K562 treated with DMSO at 1 percent for 48 hours (cell line): Measurements from ENCODE around the gene HYCC1. TPM values are rescaled to one million over a fixed set of nuclear protein-coding genes. Genes with fewer than 3 reads are reported as not detected.

Experiments used
- total RNA-seq: library from RNA; unstranded; fragments of 300-600 nt; gene quantifications from 2 replicates; pipeline ENCODE4 v1.2.3, GENCODE V29; 2022; ENCODE audit warnings: low replicate concordance; ENCODE audit errors: extremely low read depth

Gene HYCC1
- not detected in 2 replicates for total RNA-seq

DNA sequence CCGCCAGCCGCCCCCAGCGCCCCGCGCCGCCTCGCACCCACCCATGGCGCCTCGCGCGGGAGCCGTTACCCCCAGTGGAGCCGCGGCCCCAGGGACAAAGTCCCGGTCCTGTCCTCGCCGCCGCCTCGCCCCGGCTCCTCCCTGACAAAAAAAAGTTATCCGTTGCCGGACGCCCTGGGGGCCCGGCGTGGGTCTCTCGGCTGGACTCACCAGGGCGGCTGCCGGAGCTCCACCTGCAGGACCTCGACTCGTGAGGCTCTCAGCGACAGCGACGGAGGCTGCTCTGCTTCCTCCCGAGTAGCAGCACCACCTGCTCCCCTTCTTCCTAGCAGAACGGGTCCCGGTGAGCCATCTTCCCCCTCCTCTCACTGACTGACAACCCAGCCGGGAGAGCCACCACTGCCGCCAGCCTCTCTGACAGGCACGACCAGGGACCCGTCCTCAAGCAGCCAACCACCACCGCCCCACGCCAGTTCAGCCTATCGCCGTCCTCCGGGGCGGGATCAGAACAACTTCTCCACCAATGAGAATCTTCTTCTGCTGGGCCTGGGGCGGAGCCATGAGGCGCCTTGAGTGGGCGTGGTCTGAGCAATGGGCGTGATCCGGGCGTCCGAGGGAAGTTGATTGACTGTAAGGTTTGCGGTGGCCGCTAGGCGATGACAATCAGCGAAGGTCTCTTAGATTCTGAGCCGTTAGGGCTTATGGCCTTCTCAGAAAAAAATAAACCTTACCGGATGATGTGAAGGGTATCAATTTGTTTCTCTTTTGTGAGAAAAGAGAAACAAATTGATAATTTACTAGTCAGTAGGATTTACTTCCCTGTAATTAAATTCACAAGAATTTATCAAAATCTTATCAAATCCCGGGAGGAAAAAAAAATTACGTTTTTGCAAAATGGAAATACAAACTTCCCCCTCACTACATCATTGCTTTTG is at the start of gene HYCC1:
Gene HYCC1, minus strand, starts transcription at position 416 of the 935 bp plus-strand sequence. CDS start 23,019 bp downstream, outside the sequence.

Other genes with a start within 250 kb of the HYCC1 start
- gene TOMM7, start 191.3 kb downstream of the HYCC1 start, total RNA-seq: not detected in 2 replicates
- gene KLHL7, start 91.7 kb upstream of the HYCC1 start, total RNA-seq: not detected in 2 replicates
- gene NUP42, start 167.9 kb upstream of the HYCC1 start, total RNA-seq: not detected in 2 replicates
- not detected in 2 replicates for gene GPNMB, start 232.6 kb upstream of the HYCC1 start, total RNA-seq